A673 (cell line): ENCODE results near the gene MOBP.

Source experiments
- EZH2 ChIP-seq: fragments of 200-600 bp; sonication (generic); IDR thresholded peaks from 2 replicates; pipeline ENCODE4 v1.6.1; 2017; ENCODE audit warnings: borderline replicate concordance, low read depth, mild to moderate bottlenecking, mixed read lengths, antibody characterized with exemption, low read length; ENCODE audit not compliant: poor library complexity, severe bottlenecking
- TF ChIP-seq, protein P1 (sequence below): fragments of 300-800, 200-600 bp; sonication (generic); conservative IDR thresholded peaks from 2 replicates; pipeline ENCODE4 v1.5.1; 2017; ENCODE audit warnings: low read depth, mild to moderate bottlenecking, antibody characterized with exemption, low read length, moderate library complexity, mixed read lengths

DNA sequence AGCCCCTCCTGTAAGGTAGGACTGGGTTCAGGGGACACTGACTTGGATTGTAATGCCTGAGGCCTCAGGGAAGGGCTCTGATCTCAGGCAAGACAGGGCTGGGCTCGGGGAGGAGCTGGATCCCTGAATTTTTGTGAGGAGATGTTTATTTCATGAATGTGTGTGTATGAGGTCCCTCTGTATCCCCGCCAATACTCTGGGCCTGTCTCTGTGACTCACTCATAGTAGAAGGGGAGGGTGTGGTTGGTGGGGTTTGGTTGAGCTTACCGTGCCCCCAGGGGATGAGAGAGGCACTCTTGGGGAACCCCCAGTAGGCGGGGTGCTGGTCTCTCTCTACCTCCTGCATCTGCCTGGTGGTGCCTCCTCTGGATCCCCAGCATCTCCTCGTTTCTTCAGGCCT is 32.9 kb upstream of the MOBP start:
- TF ChIP-seq, protein P1, sequence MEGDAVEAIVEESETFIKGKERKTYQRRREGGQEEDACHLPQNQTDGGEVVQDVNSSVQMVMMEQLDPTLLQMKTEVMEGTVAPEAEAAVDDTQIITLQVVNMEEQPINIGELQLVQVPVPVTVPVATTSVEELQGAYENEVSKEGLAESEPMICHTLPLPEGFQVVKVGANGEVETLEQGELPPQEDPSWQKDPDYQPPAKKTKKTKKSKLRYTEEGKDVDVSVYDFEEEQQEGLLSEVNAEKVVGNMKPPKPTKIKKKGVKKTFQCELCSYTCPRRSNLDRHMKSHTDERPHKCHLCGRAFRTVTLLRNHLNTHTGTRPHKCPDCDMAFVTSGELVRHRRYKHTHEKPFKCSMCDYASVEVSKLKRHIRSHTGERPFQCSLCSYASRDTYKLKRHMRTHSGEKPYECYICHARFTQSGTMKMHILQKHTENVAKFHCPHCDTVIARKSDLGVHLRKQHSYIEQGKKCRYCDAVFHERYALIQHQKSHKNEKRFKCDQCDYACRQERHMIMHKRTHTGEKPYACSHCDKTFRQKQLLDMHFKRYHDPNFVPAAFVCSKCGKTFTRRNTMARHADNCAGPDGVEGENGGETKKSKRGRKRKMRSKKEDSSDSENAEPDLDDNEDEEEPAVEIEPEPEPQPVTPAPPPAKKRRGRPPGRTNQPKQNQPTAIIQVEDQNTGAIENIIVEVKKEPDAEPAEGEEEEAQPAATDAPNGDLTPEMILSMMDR: no peak
- no peak for TF ChIP-seq EZH2
